SHP77 (cell line): Measurements from ENCODE around the gene CEL.
"Not testable (repeated sequence)": the region's sequence is repeated elsewhere in the genome, so short reads cannot be mapped to it uniquely, and the experiment has no call there.

Experiments used
- DNase-seq, 2 experiments: peaks; one replicate each; lab custom pipeline; 2025; lab: John Stamatoyannopoulos, UW

The CEL gene

DNA sequence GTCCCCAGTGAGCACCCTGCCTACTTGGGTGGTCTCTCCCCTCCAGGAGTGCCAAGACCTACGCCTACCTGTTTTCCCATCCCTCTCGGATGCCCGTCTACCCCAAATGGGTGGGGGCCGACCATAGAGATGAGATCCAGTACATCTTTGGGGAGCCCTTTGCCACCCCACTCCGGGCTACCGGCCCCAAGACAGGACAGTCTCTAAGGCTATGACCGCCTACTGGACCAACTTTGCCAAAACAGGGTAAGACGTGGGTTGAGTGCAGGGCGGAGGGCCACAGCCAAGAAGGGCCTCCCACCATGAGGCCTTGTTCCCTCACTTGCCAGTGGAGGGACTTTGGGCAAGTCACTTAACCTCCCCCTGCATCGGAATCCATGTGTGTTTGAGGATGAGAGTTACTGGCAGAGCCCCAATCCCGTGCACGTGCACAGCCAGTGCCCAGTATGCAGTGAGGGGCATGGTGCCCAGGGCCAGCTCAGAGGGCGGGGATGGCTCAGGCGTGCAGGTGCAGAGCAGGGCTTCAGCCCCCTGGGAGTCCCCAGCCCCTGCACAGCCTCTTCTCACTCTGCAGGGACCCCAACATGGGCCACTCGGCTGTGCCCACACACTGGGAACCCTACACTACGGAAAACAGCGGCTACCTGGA is 24.6 kb downstream of the CEL start:
- not testable (repeated sequence) for DNase-seq

DNA sequence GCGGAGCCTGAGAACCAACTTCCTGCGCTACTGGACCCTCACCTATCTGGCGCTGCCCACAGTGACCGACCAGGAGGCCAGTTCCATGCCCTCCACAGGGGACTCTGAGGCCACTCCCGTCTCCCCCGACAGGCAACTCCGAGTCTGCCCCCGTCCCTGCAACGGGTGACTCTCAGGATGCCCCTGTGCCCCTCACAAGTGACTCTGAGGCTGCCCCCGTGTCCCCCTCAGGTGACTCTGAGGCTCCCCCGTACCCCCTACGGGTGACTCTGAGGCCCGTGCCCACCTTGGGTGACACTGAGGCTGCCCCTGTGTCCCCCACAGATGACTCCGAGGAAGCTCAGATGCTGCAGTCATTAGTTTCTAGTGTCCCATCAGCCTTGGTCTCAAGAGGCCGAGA is 25.1 kb downstream of the CEL start:
- DNase-seq, result no peak

DNA sequence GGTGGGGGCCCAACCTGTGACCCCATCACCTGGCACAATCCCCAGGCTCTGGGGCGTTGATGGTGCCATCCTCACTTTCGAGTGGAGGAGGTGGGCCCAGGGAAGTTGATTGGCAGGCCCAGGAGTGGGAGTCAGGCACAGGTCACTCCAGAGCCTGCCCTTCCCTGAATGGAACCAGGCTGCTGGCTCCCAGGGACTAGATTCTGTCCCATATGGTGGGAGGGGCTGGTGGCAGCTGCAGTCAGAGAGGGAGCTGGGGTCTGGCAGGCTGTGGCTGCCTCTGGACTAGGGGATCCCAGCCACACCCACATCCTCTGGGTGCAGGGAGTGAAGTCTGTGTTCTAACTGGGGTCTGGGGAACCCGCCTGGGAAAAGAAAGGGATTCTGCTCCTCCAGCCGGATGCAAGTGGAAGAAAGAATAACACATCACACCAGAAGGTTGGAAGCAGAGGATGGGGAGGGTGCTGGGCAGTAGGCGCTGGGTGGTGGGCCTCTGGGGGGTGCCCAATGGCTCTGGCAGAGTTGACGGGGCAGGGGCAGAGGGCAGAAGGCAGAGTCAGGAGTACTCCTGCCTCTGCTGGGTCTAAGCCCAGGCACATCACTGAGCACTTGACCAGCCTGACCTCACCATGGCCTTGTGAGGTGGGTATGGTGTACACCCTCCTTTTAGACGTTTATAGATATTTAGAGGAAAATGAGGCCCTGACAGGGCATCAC is 25.8 kb downstream of the CEL start:
- no peak for DNase-seq

DNA sequence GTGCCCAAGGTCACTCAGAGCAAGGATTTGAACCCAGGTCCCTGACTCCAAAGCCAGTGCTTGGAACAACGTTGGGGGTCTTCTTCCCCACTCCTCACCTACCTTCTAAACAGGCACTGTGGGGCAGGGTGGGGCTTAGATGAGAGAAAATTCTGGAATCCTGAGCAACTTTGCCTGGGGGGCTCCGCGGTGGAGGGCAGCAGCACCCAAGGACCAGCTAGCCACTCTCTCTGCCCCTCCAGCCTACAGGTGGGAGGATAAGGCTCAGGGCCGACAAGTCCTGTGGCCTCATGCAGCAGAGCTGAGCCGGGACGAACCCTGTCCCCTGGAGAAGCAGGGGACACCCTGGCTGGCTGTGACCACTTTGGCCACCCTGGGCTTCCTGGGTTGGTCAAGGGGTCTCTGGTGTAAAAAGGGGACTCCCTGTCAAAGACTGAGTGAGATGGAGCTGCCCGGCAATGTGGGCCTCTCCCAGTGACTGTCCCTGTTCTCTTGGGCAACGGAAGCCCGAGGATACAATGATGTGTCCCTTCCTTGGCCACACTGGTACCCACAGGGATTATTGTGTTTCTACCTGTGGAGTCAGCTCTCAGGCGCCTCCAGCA is 26.5 kb downstream of the CEL start:
- DNase-seq, result no peak

DNA sequence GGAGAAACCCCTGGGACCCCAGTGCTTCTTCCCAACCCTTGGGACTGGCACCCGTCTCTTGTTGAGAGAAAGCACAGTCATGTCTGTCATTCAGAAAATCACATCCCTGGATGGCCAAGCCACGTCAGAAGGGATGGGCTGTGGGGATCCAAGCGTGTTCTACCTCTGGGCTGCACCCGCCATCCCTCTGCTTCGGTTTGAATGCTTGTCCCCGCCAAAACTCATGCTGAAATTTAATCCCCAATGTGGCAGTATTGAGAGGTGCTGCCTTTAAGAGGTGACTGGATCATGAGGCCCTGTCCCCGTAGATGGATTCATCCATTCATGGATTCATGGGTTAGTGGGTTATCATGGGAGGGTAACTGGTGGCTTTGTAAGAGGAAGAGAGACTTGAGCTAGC is 27.0 kb downstream of the CEL start:
- DNase-seq, result no peak

DNA sequence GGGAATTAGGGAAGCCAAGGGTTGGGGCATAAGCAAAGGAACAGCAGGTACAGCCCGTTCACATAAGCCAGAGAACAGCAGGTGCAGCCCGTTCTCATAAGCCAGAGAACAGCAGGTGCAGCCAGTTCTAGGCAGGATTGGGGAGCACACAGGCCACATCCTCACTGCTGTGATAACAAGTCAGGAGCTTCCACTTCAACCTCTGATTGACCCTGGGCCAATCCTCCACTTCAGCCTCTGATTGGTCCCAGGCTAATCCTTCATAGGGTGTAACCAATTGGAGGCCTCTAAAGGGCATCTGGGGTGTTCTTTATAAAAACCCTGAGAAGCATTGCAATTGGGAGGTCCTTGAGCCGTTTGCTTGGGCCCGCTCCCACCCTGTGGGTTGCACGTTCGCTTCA is 27.5 kb downstream of the CEL start:
- peak; percentile 75 to 83 for DNase-seq

DNA sequence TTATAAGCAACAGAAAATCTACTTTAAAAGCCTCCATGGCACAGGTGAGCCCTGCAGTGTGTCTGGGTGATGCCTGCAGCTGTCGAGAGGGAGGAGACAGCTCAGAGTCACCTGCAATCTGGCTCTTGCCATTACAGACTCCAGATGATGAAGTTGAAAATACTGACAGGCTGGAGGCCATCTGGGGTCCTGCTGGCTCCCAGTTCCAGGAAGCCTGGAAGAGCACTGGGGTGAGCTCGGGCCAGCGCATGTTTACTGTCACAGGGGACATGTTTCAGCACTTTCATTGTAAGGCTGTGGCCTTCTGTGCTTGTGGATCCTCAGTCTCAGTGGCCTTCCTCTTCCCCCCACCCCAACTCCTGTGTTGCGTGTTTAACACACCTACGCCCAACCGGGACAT is 28.4 kb downstream of the CEL start:
- peak in 1 of 2 experiments; percentile 3 for DNase-seq

DNA sequence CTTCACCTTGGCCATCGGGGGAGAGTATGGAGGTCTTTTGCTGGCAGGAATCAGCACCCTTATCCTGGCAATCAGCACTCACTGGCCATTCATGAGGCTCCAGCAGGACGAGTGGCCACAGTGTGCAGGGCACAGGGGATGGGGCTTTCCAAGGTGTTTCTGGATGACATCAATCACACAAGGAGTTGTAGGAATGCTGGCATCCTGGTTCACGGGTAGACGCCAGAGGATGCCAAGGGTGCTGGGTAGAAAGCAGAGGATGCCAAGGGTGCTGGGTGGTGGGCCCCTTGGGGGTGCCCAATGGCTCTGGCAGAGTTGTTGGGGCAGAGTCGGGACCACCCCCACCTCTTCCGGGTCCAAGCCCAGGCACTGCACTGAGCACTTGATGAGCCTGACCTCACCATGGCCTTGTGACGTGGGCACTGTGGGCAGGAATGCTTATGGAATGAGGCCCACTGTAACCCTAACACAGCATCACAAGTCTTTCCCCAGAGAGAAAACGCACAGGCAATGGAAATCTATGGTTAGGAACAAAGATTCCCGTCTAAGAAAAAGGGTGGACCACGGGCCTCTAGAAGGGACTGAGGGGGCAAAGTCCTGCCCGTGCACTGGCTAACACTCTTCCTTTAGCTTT is 29.1 kb downstream of the CEL start:
- DNase-seq, result no peak

DNA sequence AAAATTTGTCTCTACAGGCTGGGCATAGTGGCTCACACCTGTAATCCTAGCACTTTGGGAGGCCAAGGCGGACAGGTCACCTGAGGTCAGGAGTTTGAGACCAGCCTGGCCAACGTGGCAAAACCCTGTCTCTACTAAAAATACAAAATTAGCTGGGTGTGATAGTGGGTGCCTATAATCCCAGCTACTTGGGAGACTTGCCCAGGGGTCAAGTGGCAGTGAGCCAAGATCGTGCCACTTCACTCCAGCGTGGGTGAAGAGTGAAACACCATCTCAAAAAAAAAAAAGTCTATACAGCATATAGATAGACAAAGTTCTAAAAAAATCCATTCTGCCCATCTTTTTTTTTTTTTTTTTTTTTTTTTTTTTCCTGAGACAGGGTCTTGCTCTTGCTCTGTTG is 32.6 kb downstream of the CEL start:
- not testable (repeated sequence) for DNase-seq

DNA sequence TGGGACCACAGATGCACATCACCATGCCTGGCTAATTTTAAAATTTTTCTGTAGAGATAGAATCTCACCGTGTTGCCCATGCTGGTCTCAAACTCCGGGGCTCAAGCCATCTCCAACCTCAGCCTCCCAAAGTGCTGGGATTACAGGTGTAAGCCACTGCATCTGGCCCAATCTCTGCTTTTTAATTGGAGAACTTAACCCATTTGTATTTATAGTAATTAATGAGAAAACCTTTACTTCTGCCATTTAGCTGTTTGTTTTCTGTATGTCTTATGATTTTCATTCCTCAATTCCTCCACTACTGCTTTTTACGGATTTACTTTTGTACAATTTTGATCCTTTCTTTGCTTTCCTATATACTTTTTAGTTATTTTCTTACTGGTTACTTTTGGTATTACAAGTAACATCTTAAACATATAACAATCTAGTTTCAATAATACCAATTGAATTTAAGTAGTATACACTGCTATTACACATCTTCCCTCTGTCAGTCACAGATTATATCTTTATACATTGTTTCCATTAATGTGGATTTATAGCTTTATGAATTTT is 33.1 kb downstream of the CEL start:
- DNase-seq, result no peak

DNA sequence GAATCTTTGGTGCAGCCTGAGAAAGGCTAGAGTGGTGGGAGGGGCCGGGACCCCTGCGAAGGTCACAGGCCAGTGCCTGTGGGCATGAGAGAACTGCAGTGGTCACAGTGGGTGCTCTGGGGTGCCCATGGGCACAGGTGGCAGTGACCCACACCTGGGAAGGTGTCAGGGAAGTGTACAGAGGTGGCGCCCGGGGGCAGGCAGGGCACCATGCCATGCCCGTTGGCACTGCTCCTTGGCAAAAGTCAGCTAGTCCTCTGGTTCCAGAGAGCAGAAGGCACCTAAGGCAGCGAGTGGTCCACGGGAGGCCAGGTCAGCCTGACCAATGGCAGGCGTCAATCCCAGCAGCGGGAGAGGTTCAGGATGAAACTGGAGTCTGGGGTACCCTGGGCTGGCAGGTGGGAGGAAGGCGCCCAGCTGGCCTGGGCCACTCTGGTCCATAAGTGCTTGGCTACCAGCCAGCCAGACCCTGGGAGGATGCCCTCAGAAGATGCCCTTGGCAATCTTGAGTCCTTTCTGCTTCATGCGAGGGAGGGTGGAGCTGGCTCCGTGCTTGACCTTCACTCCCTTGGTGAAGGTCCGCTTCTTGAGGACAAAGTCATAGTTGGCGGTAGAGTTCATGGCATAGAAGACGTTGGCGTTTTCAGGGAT is 36.4 kb downstream of the CEL start:
- no peak for DNase-seq

DNA sequence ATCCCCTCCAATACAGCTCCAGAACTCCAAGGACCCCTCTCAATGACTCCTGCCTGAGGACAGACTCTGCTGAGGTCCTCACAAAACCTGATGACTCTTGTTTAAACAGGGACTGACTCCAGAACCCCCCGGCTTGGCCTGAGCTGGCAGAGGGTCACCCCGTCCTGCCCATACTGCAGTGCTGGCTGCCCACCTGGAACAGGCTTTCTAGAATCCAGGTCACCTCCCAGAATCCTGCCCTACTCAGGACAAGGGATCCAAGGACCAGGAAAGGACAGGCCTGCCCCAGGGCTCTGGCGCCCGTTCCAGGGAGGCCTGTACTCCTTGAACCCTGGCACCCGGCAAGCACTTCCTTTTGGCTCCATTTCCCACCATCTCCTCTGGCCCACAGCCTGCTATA is 37.1 kb downstream of the CEL start:
- DNase-seq, result no peak

DNA sequence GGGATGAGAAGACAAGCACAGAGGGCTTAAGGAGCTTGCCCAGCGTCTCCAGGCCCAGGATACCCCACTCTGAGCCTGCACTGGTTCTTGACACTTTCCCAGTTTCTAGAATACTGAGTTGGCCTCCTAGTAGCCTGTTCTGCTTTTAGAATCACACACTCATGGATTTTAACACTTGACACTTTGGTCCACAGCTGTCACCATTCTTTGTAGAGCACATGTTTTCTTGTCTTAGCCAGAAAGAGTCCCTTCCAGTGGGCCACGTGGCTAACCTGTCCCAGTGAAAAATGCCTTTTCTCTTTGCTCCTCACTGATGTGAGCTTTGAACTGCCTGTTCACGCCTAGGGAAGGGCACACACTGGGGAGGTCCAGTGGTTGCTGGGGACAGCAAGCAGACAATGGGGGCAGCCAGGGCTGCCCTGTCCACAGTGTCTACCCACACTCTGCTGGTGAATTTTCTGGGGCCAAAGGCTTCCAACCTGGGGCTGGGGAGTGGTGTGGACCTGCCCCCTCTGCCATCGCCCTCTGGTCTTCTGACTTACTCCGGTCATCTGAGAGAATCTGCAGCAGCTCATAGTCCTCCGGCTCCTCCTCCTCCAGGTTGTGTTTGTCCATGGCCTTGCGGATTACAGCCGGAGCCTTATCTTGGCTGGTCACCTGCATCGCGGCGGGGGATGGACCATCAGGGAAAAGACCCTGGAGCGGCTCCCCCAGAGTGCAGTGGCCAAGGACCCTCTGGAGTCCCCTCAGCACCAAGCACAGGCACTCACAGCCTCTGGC is 38.1 kb downstream of the CEL start:
- no peak for DNase-seq

DNA sequence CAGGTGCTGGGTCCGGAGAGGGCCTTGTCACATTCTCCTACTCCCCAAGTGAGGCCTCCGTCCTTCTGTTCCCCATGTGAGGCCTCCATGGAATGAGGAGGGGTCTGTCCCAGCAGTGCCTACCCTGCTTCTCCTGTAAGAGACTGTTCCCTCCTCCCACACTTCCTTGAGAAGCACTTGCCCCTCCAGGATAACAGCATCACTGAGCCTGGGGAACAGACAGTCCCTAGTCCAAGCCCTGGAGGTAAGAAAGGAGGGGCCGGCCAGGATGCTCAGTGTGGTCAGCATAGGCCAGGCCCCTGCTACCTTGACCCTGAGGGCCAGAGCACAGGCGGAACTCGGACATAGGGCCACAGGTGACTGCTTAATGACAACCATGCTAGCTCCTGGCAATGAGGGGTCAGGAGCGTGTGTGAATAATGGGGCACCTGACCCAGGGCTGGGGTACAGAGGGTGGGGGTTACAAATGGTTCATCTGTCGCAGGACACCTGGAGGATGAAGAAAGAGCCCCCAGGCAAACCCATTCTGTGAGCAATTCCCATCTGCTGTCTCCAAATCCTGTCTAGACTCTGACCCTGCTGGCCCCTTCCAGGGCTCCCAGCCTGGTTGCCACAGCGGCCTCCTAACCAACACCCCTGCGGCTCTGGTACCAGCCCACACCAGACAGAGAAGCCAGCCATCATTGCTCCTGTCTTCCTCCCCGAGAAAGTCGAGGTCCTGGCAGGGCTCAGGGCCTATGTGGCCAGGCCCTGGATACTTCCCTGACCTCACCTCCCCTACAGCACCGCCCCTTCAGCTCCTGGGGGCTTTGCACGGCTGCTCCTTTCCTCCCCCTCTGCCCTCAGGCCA is 39.0 kb downstream of the CEL start:
- no peak for DNase-seq

DNA sequence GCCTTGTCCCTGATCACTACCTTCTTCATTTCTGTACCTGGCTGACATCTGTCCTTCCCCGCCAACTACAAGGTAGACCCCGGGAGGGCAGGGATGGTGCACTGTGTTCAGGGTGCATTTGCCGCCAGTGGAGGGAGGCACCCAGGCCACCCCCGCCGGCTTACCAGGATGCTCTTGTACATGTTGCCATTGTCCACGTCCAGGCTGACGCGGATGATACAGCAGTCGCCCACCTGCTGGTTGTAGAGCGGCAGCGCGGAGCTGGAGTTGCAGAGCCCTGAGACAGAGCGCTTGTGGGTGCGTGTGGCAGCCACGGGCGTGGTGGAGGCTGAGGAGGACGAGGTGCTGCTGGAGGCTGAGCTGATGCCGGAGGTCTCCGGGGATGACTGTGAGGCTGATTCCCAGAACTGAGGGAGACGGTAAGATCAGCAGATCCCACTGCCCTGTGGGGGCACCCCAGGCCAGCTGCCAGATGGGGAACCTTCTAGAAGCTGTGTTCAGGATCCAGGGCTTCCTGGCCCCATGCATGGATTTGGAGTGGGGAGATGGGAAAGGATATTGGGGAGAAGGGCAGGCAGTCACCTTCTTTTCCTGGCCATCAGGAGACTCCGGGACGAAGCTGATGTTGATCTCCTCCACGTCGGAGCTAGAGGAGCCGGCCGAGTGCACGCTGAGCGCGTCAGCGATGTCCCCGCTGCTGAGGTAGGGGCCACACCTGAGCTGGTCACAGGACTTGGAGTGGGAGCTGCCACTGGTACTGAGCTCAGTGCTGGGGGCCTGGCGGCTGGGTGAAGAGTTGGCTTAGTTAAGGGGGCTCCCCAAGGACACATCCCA is 39.8 kb downstream of the CEL start:
- no peak for DNase-seq

DNA sequence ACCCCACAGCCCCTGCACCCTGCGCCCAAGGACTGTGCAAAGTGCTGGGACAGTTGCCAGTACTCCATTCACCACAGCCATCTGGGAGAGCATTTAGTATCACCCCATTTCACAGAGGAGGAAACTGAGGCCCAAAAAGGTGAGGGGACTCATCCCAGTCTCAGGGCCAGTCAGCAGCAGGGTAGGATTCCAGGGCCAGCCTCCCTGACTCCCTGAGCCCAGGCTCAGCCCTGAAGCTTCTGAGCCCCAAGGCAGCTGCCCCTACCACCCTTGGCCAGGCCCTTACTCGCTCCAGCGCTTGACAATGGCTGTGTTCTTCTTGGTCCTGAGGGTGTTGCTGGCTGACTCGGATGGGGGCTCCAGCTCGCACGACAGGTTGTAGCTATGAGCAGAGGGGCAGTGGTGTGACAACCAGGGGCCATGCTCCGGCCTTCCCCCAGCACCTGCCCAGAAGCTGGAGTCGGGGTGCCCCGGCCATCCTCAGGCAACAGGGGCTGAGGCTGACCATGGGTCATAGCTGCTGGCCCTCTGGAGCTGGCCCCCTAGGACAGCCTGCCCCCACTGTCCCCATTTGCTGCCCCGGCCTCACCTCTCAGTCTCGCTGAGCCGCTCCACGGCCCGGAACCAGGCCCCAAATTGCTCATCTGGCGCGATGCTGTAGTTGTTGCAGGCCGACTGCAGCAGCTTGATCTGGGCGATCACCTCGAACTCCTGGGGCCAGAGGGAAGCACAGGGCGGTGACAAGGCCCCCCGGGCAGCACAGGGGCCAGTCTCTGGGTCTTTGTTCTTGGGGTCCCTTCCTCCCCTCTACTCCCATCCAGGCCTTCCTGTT is 40.6 kb downstream of the CEL start:
- no peak for DNase-seq

DNA sequence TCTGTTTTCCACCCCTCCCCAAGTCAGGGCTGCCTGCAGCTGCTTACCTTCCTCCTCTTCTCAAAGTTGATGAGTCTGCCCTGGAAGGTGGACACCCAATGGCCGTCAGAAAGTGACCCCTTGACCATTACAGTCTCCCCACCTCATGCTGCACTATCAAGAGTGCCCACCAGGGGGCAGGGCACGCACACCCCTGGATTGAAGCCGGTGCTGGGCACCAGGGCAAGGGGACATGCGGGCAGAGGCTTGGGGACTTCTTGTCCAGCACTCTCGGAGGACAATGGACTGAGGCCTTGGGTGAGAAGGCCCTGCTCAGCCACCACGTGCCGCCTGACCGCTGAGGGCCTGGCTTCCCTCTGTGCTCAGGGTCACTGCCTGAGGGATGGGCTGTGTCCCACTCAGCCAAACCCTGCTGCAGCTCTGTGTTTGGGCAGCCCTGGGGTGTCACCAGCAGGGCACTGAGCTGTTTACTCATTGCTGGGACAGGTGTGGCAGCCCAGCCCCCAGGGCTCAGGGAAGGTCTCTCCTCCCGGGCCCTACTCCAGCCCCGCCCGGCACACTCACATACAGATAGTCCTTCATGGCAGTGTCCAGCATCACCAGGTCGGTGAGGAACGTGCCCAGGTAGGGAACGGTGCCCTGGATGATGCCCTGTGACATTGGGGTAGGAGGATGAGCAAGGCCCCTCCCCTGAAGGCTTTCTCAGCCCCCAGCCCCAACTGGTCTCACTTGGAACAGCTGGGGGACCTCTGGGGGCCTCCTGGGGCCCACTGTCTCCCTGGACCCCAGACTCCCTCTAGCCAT is 41.6 kb downstream of the CEL start:
- peak; percentile 31 to 36 for DNase-seq

DNA sequence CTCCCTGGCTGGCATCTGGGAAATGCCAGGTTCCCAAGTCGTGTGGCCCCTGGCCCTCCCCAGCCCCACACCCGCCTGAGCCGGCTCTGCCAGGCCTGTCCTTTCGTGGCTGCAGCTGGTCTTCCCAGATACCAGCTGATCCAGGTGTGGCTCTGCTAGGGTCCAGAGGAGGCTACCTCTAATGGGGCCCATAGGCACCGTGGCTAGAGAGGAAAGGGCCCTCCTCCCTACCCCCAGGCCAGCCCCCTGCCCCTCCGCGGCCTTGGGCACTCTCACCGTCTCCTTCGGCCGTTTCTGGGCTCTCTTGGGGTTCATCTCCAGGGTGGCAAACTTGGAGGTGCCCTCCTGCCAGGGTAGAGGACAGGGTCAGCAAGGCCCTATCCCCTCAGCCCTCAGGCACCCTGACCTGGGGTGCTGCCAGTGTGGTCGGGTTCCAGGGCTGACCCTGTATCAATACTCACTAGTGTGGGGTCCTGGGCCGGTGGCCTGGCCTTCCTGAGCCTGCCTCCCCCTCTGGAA is 42.3 kb downstream of the CEL start:
- no peak for DNase-seq
